ENCODE data around the gene PRSS12.

DNA sequence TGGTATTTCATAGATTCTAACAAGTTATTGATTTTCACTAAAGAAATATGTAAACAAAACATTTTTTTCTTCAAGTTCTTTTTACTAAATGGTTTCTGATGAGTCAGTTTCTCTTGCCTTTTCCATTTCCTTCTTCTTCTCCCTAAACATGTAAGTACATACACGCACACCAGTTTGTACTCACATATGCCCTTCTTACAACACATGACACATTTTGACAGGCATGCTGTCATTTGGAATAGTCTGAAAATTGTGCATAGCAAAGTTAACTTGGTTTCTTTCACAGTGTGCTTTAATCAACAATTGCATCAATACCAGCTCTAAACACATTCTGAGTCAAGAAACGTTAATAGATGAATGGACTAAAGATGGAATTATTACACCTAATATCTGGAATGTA is 35.1 kb downstream of the PRSS12 start:
- TF ChIP-seq POLR2AphosphoS5 (IDR thresholded peaks at IDR 0.05) (no peak), POLR2A (IDR thresholded peaks at IDR 0.05) (no peak)
